SW480 (cell line): ENCODE results near the gene HDAC10.

Experiments used
- DNase-seq: peaks from one replicate; pipeline ENCODE4 v3.0.0-alpha.2; 2016; ENCODE audit warnings: low spot score

HDAC10 gene

GRCh38 chr22:50270666-50271394 is 19.8 kb upstream of the HDAC10 start:
- no peak for DNase-seq

- DNase-seq: no peak
These were observed 19.1 kb upstream of the HDAC10 start, which contains the start of gene MAPK11 for GRCh38 chr22:50269970-50270665. Gene MAPK11 (minus strand): TSS chr22:50270380. CDS start chr22:50270292, 88 bp downstream.

GRCh38 chr22:50269573-50269969 is 18.5 kb upstream of the HDAC10 start:
- DNase-seq: no peak

- no peak for DNase-seq
These were observed 17.6 kb upstream of the HDAC10 start for GRCh38 chr22:50268655-50269113.

GRCh38 chr22:50267591-50268390 is 16.7 kb upstream of the HDAC10 start:
- DNase-seq: no peak

GRCh38 chr22:50266994-50267393 is 15.9 kb upstream of the HDAC10 start:
- DNase-seq: no peak

- no peak for DNase-seq
These were observed 14.0 kb upstream of the HDAC10 start for GRCh38 chr22:50264946-50265669.

DNA sequence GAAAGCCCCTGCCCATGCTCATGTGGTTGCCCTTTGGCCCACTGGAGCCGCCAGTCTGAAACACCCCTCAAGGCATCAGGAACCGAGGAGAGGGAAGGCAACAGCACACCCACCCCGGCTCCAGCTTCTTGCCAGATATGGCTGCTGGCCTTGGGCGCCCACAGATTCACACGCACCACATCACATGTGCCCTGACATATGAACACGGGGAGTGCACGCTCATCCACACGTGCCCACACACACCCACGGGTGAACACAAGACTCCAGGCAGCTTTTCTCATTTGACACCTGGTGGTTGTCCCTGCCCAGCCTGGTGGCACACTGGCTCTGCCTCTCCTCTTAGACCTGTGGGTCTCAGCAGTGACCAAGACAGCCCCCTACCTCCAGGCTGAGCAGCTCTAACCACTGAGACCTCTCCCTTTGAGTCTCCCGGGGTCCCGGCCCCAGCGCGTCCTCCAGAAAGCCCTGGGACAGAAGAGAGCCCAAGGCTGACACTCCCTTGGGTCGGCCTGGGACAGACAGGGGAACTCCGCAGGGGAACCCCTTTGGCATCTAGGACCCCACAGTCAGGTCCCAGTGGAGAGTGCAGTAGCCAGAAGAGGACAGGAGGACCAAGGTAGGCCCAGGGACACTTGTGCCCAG is 13.2 kb upstream of the HDAC10 start:
- DNase-seq: no peak

DNA sequence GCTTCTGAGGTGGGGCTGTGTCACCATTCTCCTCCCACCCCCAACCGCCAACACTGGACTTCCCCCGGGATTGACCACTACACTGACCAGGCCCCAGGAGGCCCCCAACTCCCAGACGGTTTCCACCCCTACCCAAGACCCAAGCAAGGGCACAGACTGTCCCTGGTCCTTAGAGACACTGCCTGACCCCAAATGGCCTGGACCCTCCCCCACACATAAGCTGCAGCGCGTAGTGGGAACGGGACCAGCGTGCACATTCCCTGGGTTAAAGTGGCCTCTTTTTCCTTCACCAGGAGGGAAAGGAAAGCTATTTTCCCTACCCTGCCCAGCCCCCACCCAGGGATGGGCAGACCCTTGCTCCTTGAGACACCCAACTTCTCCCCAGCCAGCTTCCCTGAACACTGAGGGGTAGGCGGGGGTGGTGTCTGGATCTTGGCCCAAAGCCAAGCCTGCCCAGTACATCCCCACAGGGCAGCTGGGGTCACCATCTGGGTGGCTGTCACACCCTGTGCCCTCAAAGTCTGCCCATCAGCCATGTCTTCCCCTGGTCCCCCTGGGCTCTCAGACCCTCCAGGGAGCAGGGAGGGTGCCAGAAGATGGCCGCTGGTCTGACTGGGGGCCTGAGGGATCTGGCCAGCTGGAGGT is 12.0 kb upstream of the HDAC10 start:
- DNase-seq: no peak

DNA sequence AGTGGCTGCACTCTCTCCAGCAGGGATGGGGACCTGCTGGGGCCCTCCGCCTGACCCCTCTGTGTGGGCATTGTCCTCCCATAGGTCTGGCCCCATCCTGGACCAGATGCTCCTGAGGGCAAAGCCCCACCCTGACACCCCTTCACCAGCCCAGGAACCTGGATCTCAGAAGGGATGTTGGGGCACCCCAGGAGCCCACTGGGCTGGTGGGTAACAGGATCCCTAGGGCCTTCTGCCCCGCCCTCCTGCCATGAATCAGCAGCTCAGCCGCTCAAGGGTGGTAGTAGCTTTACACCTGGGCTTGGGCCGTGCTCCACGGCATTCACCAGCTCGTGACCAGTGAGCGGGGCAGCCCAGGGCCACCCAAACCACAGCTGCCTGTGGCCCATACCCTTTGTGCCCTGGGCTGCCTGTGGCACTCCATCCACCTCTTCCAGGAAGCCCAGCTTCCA is 11.4 kb upstream of the HDAC10 start:
- DNase-seq: peak; percentile 70

DNA sequence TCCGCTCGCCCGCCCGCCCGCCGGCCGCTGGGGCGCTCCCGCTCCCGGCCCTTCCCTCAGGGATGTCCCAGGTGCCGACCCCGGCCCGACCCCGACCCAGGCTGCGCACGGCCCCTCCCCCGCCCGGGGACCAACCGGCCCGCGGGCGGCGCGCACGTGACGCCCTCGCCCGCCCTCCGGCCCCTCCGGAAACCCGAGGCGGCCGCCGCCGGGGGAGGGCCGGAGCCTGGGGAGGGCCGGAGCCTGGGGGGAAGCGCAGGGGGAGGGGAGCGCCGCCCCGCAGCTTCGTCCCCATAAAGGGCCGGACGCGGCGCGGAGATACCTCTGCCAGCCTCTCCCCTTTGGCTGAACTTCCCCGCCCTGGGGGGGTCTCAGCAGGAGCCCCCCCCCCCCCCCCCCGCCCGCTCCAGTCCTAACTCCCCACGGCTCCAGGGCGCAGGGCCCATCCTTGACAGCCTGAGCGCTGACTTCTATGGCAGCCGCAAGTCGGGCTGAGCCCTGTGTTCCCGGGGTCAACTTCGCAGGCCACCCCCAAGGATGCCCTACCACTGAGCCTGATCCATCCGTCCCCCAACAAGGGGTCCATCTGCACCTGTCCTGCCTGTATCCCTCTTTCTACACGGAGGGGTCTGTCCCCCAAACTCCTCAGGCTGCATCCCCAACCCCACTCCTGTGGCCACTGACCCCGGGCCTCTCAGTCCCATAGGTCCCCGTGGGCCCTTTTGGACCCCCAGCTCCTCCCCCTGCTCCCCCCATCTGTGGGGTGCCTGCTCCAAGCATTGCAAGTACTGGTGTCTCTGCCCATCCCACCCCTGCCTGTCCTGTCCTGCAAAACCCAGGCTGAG is 10.8 kb upstream of the HDAC10 start, which contains the start of gene MAPK12:
Gene MAPK12 (minus strand): TSS at position 69 of the 845 bp plus-strand sequence. CDS start 174 bp downstream, outside the sequence.
- DNase-seq: no peak

DNA sequence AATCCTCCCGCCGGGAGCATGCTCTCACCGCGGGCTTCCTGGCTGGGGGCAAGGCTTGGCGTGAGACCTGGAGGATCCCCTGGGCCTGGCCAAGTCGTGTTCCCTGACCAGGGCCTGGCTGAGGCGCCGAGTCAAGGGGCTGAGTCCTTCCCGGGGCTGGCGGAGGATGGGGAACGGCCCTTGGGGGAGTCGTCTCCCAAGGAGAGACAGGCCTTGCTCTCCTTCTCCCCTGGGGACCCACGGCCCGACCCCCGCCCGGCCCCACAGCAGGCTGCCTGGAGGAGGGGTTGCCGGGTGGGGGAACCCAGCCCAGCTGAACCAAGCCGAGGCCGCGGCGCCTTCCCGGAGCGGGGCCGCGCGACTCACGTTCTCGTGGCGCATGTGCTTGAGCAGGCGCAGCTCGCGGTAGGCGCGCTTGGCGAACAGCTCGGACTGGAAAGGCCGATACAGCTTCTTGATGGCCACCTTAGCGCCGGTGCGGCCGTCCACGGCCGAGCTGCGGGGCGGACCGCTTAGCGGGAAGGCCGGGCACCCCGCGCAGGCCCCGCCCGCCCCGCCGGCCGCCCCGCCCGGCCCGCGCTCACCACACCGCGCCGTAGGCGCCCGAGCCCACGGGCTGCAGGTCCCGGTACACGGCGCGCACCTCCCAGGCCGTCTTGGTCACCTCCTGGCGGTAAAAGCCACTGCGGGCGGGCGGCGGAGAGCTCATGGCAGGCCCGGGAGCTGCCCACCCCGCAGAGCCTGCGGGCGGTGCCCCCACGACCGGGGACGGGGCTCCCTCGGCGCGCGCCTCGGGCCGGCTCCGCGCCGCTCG is 9.9 kb upstream of the HDAC10 start:
- no peak for DNase-seq

DNA sequence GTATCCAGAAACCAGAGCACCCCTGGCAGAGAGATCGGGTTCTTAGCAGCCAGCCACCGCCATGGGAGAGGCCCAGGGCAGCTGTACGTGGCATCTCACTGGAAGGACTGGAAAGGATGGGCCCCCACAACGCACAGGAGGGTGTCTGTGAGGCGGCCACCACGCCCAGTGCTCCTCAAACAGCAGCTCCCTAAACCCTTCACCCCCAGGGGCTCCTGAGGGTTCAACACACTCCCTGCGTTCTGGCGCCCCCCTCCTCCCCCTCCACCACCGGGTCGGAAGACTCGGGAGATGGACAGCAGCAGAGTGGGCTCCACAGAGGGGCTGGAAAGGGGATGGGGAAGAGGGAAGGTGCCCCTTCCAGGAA is 9.4 kb upstream of the HDAC10 start:
- DNase-seq: no peak

DNA sequence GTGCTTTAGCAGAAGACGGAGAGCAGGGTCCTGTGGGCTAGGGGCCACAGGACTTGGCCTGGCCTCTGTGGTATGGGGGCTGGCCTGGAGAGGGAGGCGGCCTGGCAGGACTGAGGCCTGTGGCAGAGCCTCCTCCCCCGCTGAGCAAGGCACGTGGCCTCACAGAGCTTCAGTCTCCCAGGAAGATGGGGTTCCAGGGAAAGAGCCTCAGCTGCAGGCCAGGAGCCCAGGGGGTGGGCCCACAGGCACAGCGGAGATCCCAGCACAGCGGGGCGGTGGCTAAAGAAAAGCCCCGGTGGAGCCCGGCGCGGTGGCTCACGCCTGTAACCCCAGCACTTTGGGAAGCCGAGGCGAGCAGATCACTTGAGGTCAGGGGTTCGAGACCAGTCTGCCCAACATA is 8.2 kb upstream of the HDAC10 start:
- no peak for DNase-seq

GRCh38 chr22:50258361-50259292 is 7.6 kb upstream of the HDAC10 start:
- no peak for DNase-seq

DNA sequence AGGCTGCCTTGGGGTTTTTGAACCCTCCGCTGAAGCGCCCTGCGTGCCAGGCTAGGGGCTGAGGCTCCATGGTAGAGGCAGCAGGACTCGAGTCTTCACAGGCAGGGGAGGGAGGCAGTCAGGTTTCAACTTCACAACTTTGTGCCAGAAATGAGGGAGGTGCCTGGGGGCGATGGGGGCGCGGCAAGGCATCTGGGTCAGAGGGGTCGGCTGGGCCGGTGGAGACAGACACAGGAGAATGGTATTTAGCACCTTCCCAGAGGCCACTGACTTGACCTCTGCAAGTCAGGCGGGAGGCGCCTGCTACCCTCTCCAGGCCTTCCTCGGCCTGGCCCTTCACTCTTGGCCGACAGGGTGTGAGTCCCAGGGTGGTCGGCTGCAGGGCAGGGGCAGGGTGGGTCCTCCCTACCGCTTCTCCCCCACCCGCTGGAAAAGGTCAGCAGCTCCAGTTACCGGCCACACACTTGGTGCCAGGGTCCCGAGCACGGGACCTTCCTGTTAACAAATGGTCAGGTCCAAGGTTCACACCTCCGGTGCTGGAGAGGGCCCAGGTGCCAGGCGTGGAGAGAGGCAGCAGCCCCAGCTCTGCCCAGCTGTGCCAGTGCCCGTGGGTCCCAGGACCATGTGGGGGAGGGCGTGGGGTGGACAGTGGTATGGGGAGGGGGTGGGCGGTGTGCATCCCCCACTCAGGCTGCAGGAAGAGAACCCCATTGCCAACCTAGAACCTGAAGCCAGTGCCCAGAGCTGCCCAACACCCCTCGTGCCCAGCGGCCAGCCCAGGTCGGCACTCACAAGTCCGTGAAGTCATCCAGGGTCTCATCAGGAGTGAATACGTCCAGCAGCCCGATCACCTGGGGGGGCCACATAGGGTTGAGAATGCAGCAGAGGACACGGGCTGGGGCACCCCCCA is 6.6 kb upstream of the HDAC10 start:
- DNase-seq: no peak

GRCh38 chr22:50257041-50257440 is 6.0 kb upstream of the HDAC10 start:
- DNase-seq: no peak
